ENCODE data around the gene ETS1. TPM values are rescaled to one million over a fixed set of nuclear protein-coding genes. Genes with fewer than 3 reads are reported as not detected.

The ETS1 gene
- total RNA-seq, 2 experiments from 2014 or later: 579 to 590 TPM

- ATAC-seq (ENCODE audit: poor library complexity) (peak; percentile 47), DNase-seq (peak; percentile 73 to 95 (median 90))
- Histone ChIP-seq H3K4me3 (ENCODE audit: low read length) (peak overlapping the region; percentile 89), H3K27me3 (ENCODE audit: control insufficient read depth in 1 of 2, insufficient read depth in 2 of 2, low read length in 2 of 2) (no peaks in the 10 kb centered on the region), H3K4me1 (ENCODE audit: insufficient read depth, low read length) (peaks cover 41% of the 10 kb centered on the region), H3K27ac (ENCODE audit: low read depth in 1 of 2, low read length in 2 of 2) (peak overlapping the region; percentile 83 to 96), H3K9me3 (ENCODE audit: control insufficient read depth in 1 of 2, insufficient read depth in 1 of 2, low read length in 2 of 2) (no peaks in the 10 kb centered on the region), H3K36me3 (ENCODE audit: insufficient read depth, low read length) (peaks cover 25% of the 10 kb centered on the region)
- H3K9me3 Mint-ChIP-seq: no peaks in the 10 kb centered on the region
- intact Hi-C loops (cut with DNase I, micrococcal nuclease): loop anchor here in 1 of 2 experiments (2.0 to 10.0 kb wide), 4 partner anchors 180 to 325 kb away; no protein-coding TSS in a partner anchor
- H3K27me3 Mint-ChIP-seq: no peaks in the 10 kb centered on the region
- peaks cover 60% of the 10 kb centered on the region for H3K36me3 Mint-ChIP-seq (ENCODE audit: low read depth)
- ChIA-PET POLR2A (interaction anchor here (0.6 to 26.3 kb wide), 36 partner anchors 9 to 308 kb away, joined by 3 to 611 read pairs (median 6); partner anchors contain the start of gene FLI1), CTCF (interaction anchor here (0.9 to 1.5 kb wide), 4 partner anchors 18 to 108 kb away, joined by 3 to 7 read pairs (median 4); no protein-coding TSS in a partner anchor)
- H3K4me1 Mint-ChIP-seq (ENCODE audit: low read depth): peaks cover 47% of the 10 kb centered on the region
- peak overlapping the region; percentile 99 for H3K27ac Mint-ChIP-seq
- no peak for TF ChIP-seq CTCF (IDR thresholded peaks at IDR 0.05)
- H3K4me3 Mint-ChIP-seq: peak overlapping the region; percentile 93
These were observed 65.1 kb downstream of the ETS1 start for GRCh38 chr11:128522055-128522942.

- H3K9me3 Mint-ChIP-seq: no peaks in the 10 kb centered on the region
- peaks cover 31% of the 10 kb centered on the region for H3K36me3 ChIP-seq (ENCODE audit: insufficient read depth, low read length)
- H3K36me3 Mint-ChIP-seq (ENCODE audit: low read depth): peaks cover 66% of the 10 kb centered on the region
- H3K27me3 Mint-ChIP-seq: no peaks in the 10 kb centered on the region
- H3K27me3 ChIP-seq (ENCODE audit: control insufficient read depth in 1 of 2, insufficient read depth in 2 of 2, low read length in 2 of 2): no peaks in the 10 kb centered on the region
- intact Hi-C loops (cut with DNase I, micrococcal nuclease): loop anchor here (2.0 to 10.0 kb wide), 8 partner anchors 15 to 324 kb away; no protein-coding TSS in a partner anchor
- H3K9me3 ChIP-seq (ENCODE audit: control insufficient read depth in 1 of 2, insufficient read depth in 1 of 2, low read length in 2 of 2): no peaks in the 10 kb centered on the region
- peak; percentile 1 for ATAC-seq (ENCODE audit: poor library complexity)
- ChIA-PET CTCF (interaction anchor here (0.9 to 1.9 kb wide), 2 partner anchors 18 to 231 kb away, joined by 4 to 5 read pairs; no protein-coding TSS in a partner anchor), POLR2A (interaction anchor here (0.9 to 26.3 kb wide), 12 partner anchors 17 to 231 kb away, joined by 3 to 611 read pairs (median 44); no protein-coding TSS in a partner anchor)
- peak overlapping the region; percentile 93 for H3K4me3 Mint-ChIP-seq
- peaks cover 44% of the 10 kb centered on the region for H3K4me1 Mint-ChIP-seq (ENCODE audit: low read depth)
- TF ChIP-seq CTCF (IDR thresholded peaks at IDR 0.05): no peak
- peak overlapping the region; percentile 89 for H3K4me3 ChIP-seq (ENCODE audit: low read length)
- peak overlapping the region; percentile 99 for H3K27ac Mint-ChIP-seq
- peaks cover 35% of the 10 kb centered on the region for H3K4me1 ChIP-seq (ENCODE audit: insufficient read depth, low read length)
- H3K27ac ChIP-seq (ENCODE audit: low read depth in 1 of 2, low read length in 2 of 2): peak overlapping the region; percentile 81 to 96
- DNase-seq: peak in 3 of 14 experiments; percentile 31 to 49 (median 39)
These were observed 65.7 kb downstream of the ETS1 start for GRCh38 chr11:128521682-128522054.

- ATAC-seq (ENCODE audit: poor library complexity): no peak
- POLR2A ChIA-PET: interaction anchor here (0.6 to 26.3 kb wide), 20 partner anchors 16 to 349 kb away, joined by 3 to 611 read pairs (median 6); no protein-coding TSS in a partner anchor
- CTCF ChIA-PET: interaction anchor here (0.9 to 1.9 kb wide), 9 partner anchors 17 to 349 kb away, joined by 3 to 6 read pairs (median 3); no protein-coding TSS in a partner anchor
- H3K27me3 Mint-ChIP-seq: no peaks in the 10 kb centered on the region
- H3K27ac Mint-ChIP-seq: peak overlapping the region; percentile 99
- H3K27me3 ChIP-seq (ENCODE audit: control insufficient read depth in 1 of 2, insufficient read depth in 2 of 2, low read length in 2 of 2): no peaks in the 10 kb centered on the region
- H3K4me1 Mint-ChIP-seq (ENCODE audit: low read depth): peaks cover 42% of the 10 kb centered on the region
- peak in 4 of 14 experiments; percentile 22 to 50 (median 38) for DNase-seq
- H3K9me3 ChIP-seq (ENCODE audit: control insufficient read depth in 1 of 2, insufficient read depth in 1 of 2, low read length in 2 of 2): no peaks in the 10 kb centered on the region
- peak; percentile 19 for TF ChIP-seq CTCF (IDR thresholded peaks at IDR 0.05)
- H3K9me3 Mint-ChIP-seq: no peaks in the 10 kb centered on the region
- H3K4me3 Mint-ChIP-seq: peak overlapping the region; percentile 93
- H3K27ac ChIP-seq (ENCODE audit: low read depth in 1 of 2, low read length in 2 of 2): peak overlapping the region; percentile 81 to 96
- peaks cover 37% of the 10 kb centered on the region for H3K36me3 ChIP-seq (ENCODE audit: insufficient read depth, low read length)
- peaks cover 72% of the 10 kb centered on the region for H3K36me3 Mint-ChIP-seq (ENCODE audit: low read depth)
- intact Hi-C loops (cut with DNase I, micrococcal nuclease): loop anchor here (1.0 to 10.0 kb wide), 8 partner anchors 10 to 324 kb away; no protein-coding TSS in a partner anchor
- peaks cover 29% of the 10 kb centered on the region for H3K4me1 ChIP-seq (ENCODE audit: insufficient read depth, low read length)
- peak overlapping the region; percentile 89 for H3K4me3 ChIP-seq (ENCODE audit: low read length)
These were observed 66.3 kb downstream of the ETS1 start for GRCh38 chr11:128520888-128521681.
